ENCODE measurements around the gene COL18A1.

DNA sequence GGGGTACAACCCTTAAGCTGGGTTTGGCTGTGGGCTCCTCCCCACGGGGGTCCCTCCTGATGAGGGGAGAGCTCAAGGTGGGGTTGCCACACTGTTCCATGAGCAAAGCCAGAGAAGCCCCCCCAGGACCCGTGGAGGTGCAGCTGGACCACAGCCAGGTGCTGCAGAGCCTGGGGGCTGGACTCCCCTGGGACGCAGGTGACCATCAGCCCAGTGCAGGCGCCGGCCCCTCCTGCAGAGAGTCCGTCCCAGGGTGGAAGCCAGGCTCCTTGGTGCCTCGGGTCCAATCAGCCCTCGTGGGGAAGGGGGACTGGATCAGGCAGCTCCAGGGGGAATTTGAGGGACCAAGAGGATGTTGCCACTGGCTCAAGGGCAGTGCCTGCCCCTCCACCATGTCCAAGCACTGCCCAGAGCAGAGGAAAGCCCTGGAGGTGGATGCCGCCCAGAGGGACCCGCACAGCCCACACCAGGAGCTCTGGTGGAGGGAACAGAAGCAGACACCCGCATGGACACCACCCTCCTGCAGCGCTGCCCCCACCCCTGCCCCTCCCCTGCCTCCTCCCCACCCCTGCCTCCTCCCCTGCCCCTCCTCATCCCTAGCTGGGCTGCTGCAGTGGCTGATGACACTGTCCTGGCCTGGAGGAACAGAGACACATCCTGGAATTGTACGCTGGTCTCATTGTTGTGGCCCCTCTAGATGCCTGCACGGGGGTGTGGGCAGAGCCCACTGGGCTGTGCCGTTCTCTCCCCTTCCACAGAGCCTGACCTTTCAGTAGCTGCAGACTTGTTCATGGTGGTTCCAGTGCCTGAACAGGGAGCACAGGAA lies 30.8 kb upstream of the COL18A1 start:
- TF ChIP-seq CTCF (IDR thresholded peaks at IDR 0.05 in 4 of 5, conservative IDR thresholded peaks at IDR 0.05 in 1 of 5) (no peak), POLR2A (IDR thresholded peaks at IDR 0.05) (no peak)
